GM23338 (cell line): Measurements from ENCODE around the gene CADPS2. TPM values are rescaled to one million over a fixed set of nuclear protein-coding genes. Genes with fewer than 3 reads are reported as not detected.

Experiments used
- ATAC-seq: fragments of 200-7000 bp; cut with Tn5 transposase; 3 replicates; pipeline ENCODE4 v1.9.1; 2020
- DNase-seq: peaks from one replicate; pipeline ENCODE4 v3.0.0-alpha.2; 2015; ENCODE audit warnings: low spot score
- H2AFZ ChIP-seq: fragments of 200-600 bp; sonication (generic); 2 replicates; pipeline ENCODE4 v1.8.0; 2016; ENCODE audit warnings: antibody characterized with exemption, mild to moderate bottlenecking, moderate library complexity
- H3F3A ChIP-seq: fragments of 200-600 bp; sonication (generic); replicated peaks from 2 replicates; pipeline ENCODE4 v1.8.0; 2017; ENCODE audit warnings: antibody characterized with exemption, mixed run types, low read depth
- H3K27ac ChIP-seq: fragments of 200-600 bp; sonication (generic); 2 replicates; pipeline ENCODE4 v1.6.1; 2016; ENCODE audit warnings: low read depth
- H3K27me3 ChIP-seq: fragments of 200-600 bp; sonication (generic); 2 replicates; pipeline ENCODE4 v1.8.0; 2016; ENCODE audit warnings: mild to moderate bottlenecking, mixed run types, moderate library complexity; ENCODE audit not compliant: insufficient read depth
- H3K36me3 ChIP-seq: fragments of 200-600 bp; sonication (generic); 2 replicates; pipeline ENCODE4 v1.8.0; 2016; ENCODE audit warnings: mild to moderate bottlenecking; ENCODE audit not compliant: insufficient read depth
- H3K4me1 ChIP-seq: fragments of 200-600 bp; sonication (generic); 2 replicates; pipeline ENCODE4 v1.8.0; 2016; ENCODE audit warnings: mild to moderate bottlenecking, moderate library complexity; ENCODE audit not compliant: insufficient read depth
- H3K4me2 ChIP-seq: fragments of 200-600 bp; sonication (generic); 2 replicates; pipeline ENCODE4 v1.7.1; 2017; ENCODE audit warnings: mixed run types
- H3K4me3 ChIP-seq: fragments of 200-600 bp; sonication (generic); 2 replicates; pipeline ENCODE4 v1.6.1; 2016; ENCODE audit warnings: mixed run types
- H3K79me2 ChIP-seq: fragments of 200-600 bp; sonication (generic); replicated peaks from 2 replicates; pipeline ENCODE4 v1.8.0; 2017; ENCODE audit warnings: mild to moderate bottlenecking; ENCODE audit not compliant: insufficient read depth
- H3K9me2 ChIP-seq: fragments of 200-600 bp; sonication (generic); 2 replicates; pipeline ENCODE4 v1.8.0; 2017; ENCODE audit not compliant: insufficient read depth
- H4K20me1 ChIP-seq: fragments of 200-600 bp; sonication (generic); replicated peaks from 2 replicates; pipeline ENCODE4 v1.8.0; 2017; ENCODE audit warnings: mild to moderate bottlenecking; ENCODE audit not compliant: insufficient read depth
- H3K27ac Mint-ChIP-seq: 2 replicates; pipeline ENCODE4 v1.8.0; 2020; ENCODE audit warnings: inconsistent platforms, mild to moderate bottlenecking, moderate library complexity, mixed read lengths
- H3K27me3 Mint-ChIP-seq: 3 replicates; pipeline ENCODE4 v1.8.0; 2022; ENCODE audit warnings: low read depth, mild to moderate bottlenecking, moderate library complexity, mixed read lengths, inconsistent platforms; ENCODE audit not compliant: insufficient read depth, poor library complexity
- H3K36me3 Mint-ChIP-seq: 3 replicates; pipeline ENCODE4 v1.8.0; 2021; ENCODE audit warnings: low read depth, mild to moderate bottlenecking, inconsistent platforms, moderate library complexity, mixed read lengths
- H3K4me1 Mint-ChIP-seq: 3 replicates; pipeline ENCODE4 v1.8.0; 2020; ENCODE audit warnings: mild to moderate bottlenecking, inconsistent platforms, mixed read lengths
- H3K4me3 Mint-ChIP-seq: 3 replicates; pipeline ENCODE4 v1.8.0; 2021; ENCODE audit warnings: moderate library complexity, mild to moderate bottlenecking, inconsistent platforms, mixed read lengths
- H3K9me3 Mint-ChIP-seq: 3 replicates; pipeline ENCODE4 v1.8.0; 2020; ENCODE audit warnings: moderate library complexity, mild to moderate bottlenecking, inconsistent platforms, mixed read lengths
- CREB1 ChIP-seq: fragments of 250-450 bp; sonication (Bioruptor Pico); IDR thresholded peaks from 2 replicates; pipeline ENCODE4 v1.5.0; 2020; ENCODE audit warnings: low read depth, mild to moderate bottlenecking, moderate library complexity
- CTCF ChIP-seq, 2 experiments: fragments of 200-600 bp in 1 of 2; sonication (generic) in 1 of 2; conservative IDR thresholded peaks; 2 replicates each; pipeline versions ENCODE4 v1.5.1 to v1.6.1; 2016 to 2017; ENCODE audit warnings: antibody characterized with exemption in 2 of 2, low read depth in 2 of 2, mild to moderate bottlenecking in 2 of 2, moderate library complexity in 1 of 2
- ETS1 ChIP-seq: IDR thresholded peaks from 2 replicates; pipeline ENCODE4 v1.6.1; 2016; ENCODE audit warnings: antibody characterized with exemption
- EZH2 ChIP-seq: fragments of 200-600 bp; sonication (generic); IDR thresholded peaks from one replicate; pipeline ENCODE4 v1.8.0; 2017; ENCODE audit warnings: antibody characterized with exemption, mild to moderate bottlenecking, low read depth; ENCODE audit not compliant: unreplicated experiment
- EZH2phosphoT487 ChIP-seq: fragments of 200-600 bp; sonication (generic); IDR thresholded peaks from one replicate; pipeline ENCODE4 v1.8.1; 2018; ENCODE audit warnings: antibody characterized with exemption; ENCODE audit not compliant: unreplicated experiment
- JUNB ChIP-seq: IDR thresholded peaks from one replicate; pipeline ENCODE4 v1.6.1; 2016; ENCODE audit warnings: antibody characterized with exemption; ENCODE audit not compliant: unreplicated experiment
- NANOG ChIP-seq: IDR thresholded peaks from 2 replicates; pipeline ENCODE4 v1.6.1; 2016; ENCODE audit warnings: antibody characterized with exemption, borderline replicate concordance
- POLR2AphosphoS5 ChIP-seq: IDR thresholded peaks from 2 replicates; pipeline ENCODE4 v1.6.1; 2016; ENCODE audit warnings: antibody characterized with exemption, low read depth
- STAT1 ChIP-seq: IDR thresholded peaks from one replicate; pipeline ENCODE4 v1.6.1; 2016; ENCODE audit warnings: antibody characterized with exemption; ENCODE audit not compliant: unreplicated experiment
- ZNF114 ChIP-seq: fragments of 250-450 bp; sonication (Bioruptor Pico); IDR thresholded peaks from 2 replicates; pipeline ENCODE4 v1.5.0; 2020; ENCODE audit warnings: mild to moderate bottlenecking, moderate library complexity
- ZNF331 ChIP-seq: fragments of 250-450 bp; sonication (Bioruptor Pico); IDR thresholded peaks from 2 replicates; pipeline ENCODE4 v1.5.0; 2020; ENCODE audit warnings: low read depth, mild to moderate bottlenecking, moderate library complexity
- polyA plus RNA-seq: library from polyadenylated mRNA; unstranded; fragments of >200 nt; fragmentation: Nextera tagmentation; extraction: Ambion mirVana; gene quantifications from 2 replicates; pipeline ENCODE4 v1.2.1, GENCODE V29; 2016
- total RNA-seq: library from RNA; depleted of rRNA; stranded (reverse); fragments of >200 nt; shearing (Covaris generic); gene quantifications from 2 replicates; pipeline ENCODE4 v1.2.3, GENCODE V29; 2014

CADPS2 gene
- total and polyA plus RNA-seq, 2 experiments from 2014 or later, result 16.3 to 36.9 TPM

- ATAC-seq, result no peak
- H3K27ac Mint-ChIP-seq, result no peak overlapping the region; the same call in 1 of the 2 replicates
Observed at GRCh38 chr7:122604251-122604650, 282.0 kb downstream of the CADPS2 start.

GRCh38 chr7:122602800-122603199 lies 283.5 kb downstream of the CADPS2 start:
- H3K27ac Mint-ChIP-seq, result no peak overlapping the region
- Histone ChIP-seq H3K27ac (no peak overlapping the region), H3F3A (no peaks in the 10 kb centered on the region), H3K4me1 (no peaks in the 10 kb centered on the region), H3K79me2 (no peaks in the 10 kb centered on the region), H2AFZ (no peak overlapping the region), H3K4me2 (no peak overlapping the region), H3K27me3 (no peaks in the 10 kb centered on the region), H3K9me2 (no peaks in the 10 kb centered on the region), H3K36me3 (no peaks in the 10 kb centered on the region), H3K4me3 (no peak overlapping the region), H4K20me1 (no peaks in the 10 kb centered on the region)
- DNase-seq, result no peak
- peaks cover 17% of the 10 kb centered on the region for H3K9me3 Mint-ChIP-seq
- H3K4me3 Mint-ChIP-seq, result no peak overlapping the region
- ATAC-seq, result no peak
- H3K4me1 Mint-ChIP-seq, result peaks cover 4% of the 10 kb centered on the region; the same call in 2 of the 3 replicates
- H3K36me3 Mint-ChIP-seq, result peaks cover 17% of the 10 kb centered on the region
- H3K27me3 Mint-ChIP-seq, result no peaks in the 10 kb centered on the region
- TF ChIP-seq NANOG (no peak), STAT1 (no peak), ETS1 (no peak), EZH2 (no peak), EZH2phosphoT487 (no peak), ZNF114 (CRISPR knock-in tag) (no peak), POLR2AphosphoS5 (no peak), ZNF331 (CRISPR knock-in tag) (no peak), CTCF (conservative IDR thresholded peaks at IDR 0.05; ENCODE audit: low read depth in 2 of 2) (no peak), JUNB (no peak), CREB1 (CRISPR knock-in tag) (no peak)

More at GRCh38 chr7:122604251-122604650, 282.0 kb downstream of the CADPS2 start:
- no peak overlapping the region for H3K4me2 ChIP-seq
- DNase-seq, result no peak
- no peaks in the 10 kb centered on the region for H4K20me1 ChIP-seq
- no peaks in the 10 kb centered on the region for H3K27me3 ChIP-seq
- H2AFZ ChIP-seq, result no peak overlapping the region
- Mint-ChIP-seq H3K9me3 (peaks cover 7% of the 10 kb centered on the region), H3K36me3 (peaks cover 9% of the 10 kb centered on the region), H3K4me3 (no peak overlapping the region), H3K4me1 (peaks cover 4% of the 10 kb centered on the region; the same call in 2 of the 3 replicates), H3K27me3 (no peaks in the 10 kb centered on the region)
- H3F3A ChIP-seq, result no peaks in the 10 kb centered on the region
- H3K9me2 ChIP-seq, result no peaks in the 10 kb centered on the region
- H3K27ac ChIP-seq, result no peak overlapping the region
- H3K4me3 ChIP-seq, result no peak overlapping the region
- H3K79me2 ChIP-seq, result no peaks in the 10 kb centered on the region
- no peaks in the 10 kb centered on the region for H3K36me3 ChIP-seq
- H3K4me1 ChIP-seq, result no peaks in the 10 kb centered on the region
- no peak for TF ChIP-seq ETS1
